Effector CD4-positive, alpha-beta T cell (primary cell): ENCODE measurements around the gene TBX2.
A peak's percentile ranks its signal among the peaks of the same experiment; 100 is the strongest.
"Not testable (repeated sequence)": the region's sequence is repeated elsewhere in the genome, so short reads cannot be mapped to it uniquely, and the experiment has no call there.

Experiments used
- DNase-seq: peaks from one replicate; pipeline ENCODE4 v3.0.0-alpha.2; 2020

The TBX2 gene

DNA sequence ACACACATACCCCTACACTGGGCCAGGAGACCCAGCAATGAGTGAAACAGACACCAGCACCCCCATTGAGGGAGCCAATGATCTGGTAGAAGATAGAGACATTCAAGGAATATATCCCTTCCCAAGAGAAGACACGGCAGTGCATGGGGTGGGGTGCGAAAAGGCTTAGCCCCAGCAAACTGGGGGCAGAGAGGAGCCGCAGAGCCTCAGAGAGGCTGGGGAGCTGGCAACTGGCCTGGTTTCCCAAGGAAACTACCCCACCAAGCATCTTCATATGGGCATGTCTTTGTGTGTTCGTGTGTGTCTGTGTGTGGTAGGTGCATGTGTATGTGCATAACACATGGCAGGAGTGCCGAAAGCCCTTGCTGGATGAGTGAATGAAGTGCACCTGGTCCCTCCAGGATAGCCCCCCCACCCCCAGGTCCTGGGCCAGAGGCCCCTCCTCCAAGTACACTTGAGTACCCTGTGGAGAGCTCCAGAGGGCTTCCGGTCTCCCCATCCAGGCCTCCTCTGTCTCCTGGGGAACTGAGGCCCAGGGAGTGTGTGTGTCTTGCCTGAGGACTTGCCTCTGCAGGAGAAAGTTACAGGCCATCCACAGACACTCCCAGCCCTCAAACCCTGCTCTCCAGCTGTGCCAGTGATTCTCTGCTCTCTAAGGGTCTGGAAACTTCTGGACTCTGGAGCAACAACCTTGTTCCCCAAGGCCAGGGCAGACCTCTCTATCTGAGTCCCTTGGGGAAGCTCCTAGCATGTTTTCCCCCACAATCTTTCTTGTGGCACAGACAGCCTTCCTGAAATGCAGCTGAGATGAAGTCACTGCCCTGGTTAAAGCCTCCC, 15.9 kb downstream of the TBX2 start:
- DNase-seq: no peak

GRCh38 chr17:61416211-61416539, 16.5 kb downstream of the TBX2 start:
- DNase-seq: no peak

GRCh38 chr17:61416540-61417363, 17.1 kb downstream of the TBX2 start:
- peak; percentile 41 for DNase-seq

GRCh38 chr17:61418449-61418848, 18.8 kb downstream of the TBX2 start:
- DNase-seq: no peak

- DNase-seq: no peak
Observed at GRCh38 chr17:61419496-61420046, 19.9 kb downstream of the TBX2 start.

GRCh38 chr17:61420052-61420451, 20.4 kb downstream of the TBX2 start:
- DNase-seq: no peak

GRCh38 chr17:61420745-61421398, 21.2 kb downstream of the TBX2 start:
- DNase-seq: no peak

DNA sequence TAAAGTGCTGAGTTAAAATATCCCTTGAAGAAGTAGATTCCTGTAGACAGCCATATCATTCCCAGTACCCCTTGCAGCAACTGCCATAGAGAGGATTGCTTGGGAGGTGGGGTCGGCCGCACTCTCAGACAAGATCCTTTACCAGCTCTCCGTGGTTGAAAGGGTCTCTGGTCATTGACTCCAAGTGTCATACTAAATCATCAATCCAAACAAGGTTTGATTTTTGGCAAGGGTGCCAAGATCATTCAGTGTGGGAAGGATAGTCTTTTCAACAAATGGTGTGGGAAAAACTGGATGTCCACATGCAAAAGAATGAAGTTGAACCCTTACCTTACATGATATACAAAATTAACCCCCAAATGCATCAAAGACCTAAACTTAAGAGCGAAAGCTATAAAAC, 21.8 kb downstream of the TBX2 start:
- DNase-seq: no peak

GRCh38 chr17:61422116-61422799, 22.6 kb downstream of the TBX2 start:
- no peak for DNase-seq

DNA sequence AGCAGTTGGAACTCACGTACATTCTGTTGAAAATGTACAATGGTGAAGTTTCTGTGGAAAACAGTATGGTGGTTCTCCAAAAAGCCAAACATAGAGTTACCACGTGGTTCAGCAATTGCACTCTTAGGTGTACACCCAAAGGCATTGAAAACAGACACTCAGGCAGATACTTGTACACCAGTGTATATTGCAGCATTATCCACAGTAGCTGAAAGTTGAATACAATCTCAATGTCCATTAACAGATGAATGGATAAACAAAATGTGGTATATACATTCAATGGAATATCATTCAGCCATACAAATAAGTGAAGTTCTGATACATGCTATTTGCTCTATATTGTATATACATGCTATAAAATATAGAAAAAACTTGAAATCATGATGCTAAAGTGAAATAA, 23.2 kb downstream of the TBX2 start:
- no peak for DNase-seq

- DNase-seq: no peak
Observed at GRCh38 chr17:61423967-61424649, 24.5 kb downstream of the TBX2 start.

- no peak for DNase-seq
Observed at GRCh38 chr17:61425682-61426481, 26.2 kb downstream of the TBX2 start.

GRCh38 chr17:61426482-61427304, 27.1 kb downstream of the TBX2 start:
- no peak for DNase-seq

GRCh38 chr17:61427567-61427966, 27.9 kb downstream of the TBX2 start:
- no peak for DNase-seq

- DNase-seq: no peak
Observed at GRCh38 chr17:61429274-61429673, 29.6 kb downstream of the TBX2 start.

- DNase-seq: not testable (repeated sequence)
Observed at GRCh38 chr17:61429831-61430230, 30.2 kb downstream of the TBX2 start.

GRCh38 chr17:61431594-61432311, 32.1 kb downstream of the TBX2 start:
- DNase-seq: no peak

- DNase-seq: no peak
Observed at GRCh38 chr17:61436273-61436672, 36.6 kb downstream of the TBX2 start.

- no peak for DNase-seq
Observed at GRCh38 chr17:61436995-61437704, 37.5 kb downstream of the TBX2 start.
